ENCODE data around the gene GREM2.

DNA sequence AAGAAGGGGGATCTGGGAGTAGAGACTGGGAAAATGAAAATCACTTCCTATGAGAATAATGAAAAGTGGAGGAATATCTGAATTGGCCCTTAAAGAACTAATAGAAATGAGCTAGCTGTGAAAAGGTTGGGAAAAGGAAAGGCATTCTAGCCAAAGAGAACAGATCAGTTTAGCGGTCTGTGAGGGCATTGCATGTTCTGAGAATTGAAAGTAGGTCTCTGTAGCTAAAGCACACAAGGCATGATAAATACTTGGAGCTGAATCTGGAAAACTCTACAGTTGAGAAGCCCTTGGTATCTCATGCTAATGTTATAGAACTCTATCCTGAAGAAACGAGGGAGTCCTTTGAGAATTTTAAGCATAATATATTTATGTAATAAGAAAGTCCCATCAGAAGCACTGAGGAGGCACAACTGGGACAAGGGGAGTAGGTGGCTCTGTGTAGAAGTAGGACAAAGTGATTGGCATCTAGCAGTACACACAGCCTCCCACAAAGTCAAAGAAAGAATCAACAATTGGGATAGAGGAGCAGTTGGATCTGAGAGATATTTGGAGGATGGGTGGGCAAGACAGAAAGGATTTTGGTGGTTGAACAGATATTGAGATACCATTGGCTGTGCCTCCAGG, 78.7 kb downstream of the GREM2 start:
- TF ChIP-seq POLR2A (IDR thresholded peaks at IDR 0.05) (no peak), CTCF (IDR thresholded peaks at IDR 0.05) (no peak)
